Activated T-helper 9 cell treated with anti-CD3 and anti-CD28 coated beads, Interleukin-2, amount 50 U/mL, for 16 hours (primary cell): Measurements from ENCODE around the gene MC5R.
"Not testable (repeated sequence)": the region's sequence is repeated elsewhere in the genome, so short reads cannot be mapped to it uniquely, and the experiment has no call there.

Experiments
- DNase-seq: peaks from one replicate; pipeline ENCODE4 v3.0.0-alpha.2; 2020; ENCODE audit warnings: low read depth

Gene MC5R

GRCh38 chr18:13849791-13850190 lies 25.8 kb downstream of the MC5R start:
- DNase-seq = no peak

- DNase-seq = not testable (repeated sequence)
These were observed 38.9 kb downstream of the MC5R start for GRCh38 chr18:13862898-13863297.

GRCh38 chr18:13868501-13869271 lies 44.7 kb downstream of the MC5R start:
- DNase-seq = no peak

- no peak for DNase-seq
These were observed 47.8 kb downstream of the MC5R start for GRCh38 chr18:13871701-13872100.

GRCh38 chr18:13872373-13872772 lies 48.4 kb downstream of the MC5R start:
- DNase-seq = no peak

GRCh38 chr18:13872932-13873331 lies 49.0 kb downstream of the MC5R start:
- no peak for DNase-seq

GRCh38 chr18:13874558-13874957 lies 50.6 kb downstream of the MC5R start:
- DNase-seq = no peak
